Activated naive CD4-positive, alpha-beta T cell (primary cell): Measurements from ENCODE around the gene JAK1.
"Not testable (repeated sequence)": the region's sequence is repeated elsewhere in the genome, so short reads cannot be mapped to it uniquely, and the experiment has no call there.

Experiments
- DNase-seq, 4 experiments: peaks; one replicate each; lab custom pipeline; 2025; lab: John Stamatoyannopoulos, UW

JAK1 gene

DNA sequence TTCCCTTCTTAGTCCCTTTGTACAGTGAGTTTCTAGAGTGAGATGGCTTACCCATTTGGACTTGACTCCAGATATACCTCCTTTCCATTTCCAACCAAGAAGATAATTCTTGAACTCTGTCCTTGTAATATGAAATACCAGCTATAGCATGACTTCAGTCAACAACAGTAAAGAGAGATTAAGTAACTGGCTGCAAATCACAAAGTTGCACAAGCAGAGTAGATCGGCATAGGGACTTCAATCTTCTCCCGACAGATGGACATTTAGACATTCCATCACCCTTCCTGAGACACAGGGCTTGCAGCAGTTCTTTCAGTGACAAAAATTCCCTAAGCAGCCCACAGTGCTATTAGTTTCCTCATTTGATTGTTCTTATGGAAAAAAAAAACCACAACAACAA, 44.6 kb downstream of the JAK1 start:
- DNase-seq = no peak

DNA sequence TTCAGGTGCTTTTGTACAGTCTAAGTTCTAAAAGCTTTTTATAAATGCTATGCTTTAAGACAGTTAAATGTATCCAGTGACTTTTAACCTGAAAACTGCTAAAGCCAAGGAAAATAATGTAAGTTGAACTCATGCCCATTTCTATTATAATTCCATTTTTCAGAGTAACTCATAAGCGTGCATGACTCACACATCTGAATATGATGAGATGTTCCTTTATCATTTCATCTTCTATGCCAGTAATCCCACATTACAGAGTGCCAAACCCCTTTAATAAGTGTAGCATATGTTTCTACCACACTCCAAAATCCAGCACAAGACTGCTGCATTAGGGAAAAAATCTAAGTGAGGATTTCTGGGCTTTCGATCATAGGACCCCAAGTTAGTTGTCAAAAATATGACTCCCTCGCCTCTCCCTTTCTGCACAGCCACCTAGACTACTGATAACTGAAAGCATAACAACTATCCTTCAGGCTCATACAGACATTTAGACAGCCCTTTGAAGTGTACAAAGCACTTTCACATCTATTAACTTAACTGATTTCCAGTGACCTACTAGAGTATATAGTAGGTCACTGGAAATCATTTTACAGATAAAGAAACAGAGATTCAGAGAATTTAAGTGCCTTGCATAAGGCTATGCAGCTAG, 45.3 kb downstream of the JAK1 start:
- DNase-seq = no peak

DNA sequence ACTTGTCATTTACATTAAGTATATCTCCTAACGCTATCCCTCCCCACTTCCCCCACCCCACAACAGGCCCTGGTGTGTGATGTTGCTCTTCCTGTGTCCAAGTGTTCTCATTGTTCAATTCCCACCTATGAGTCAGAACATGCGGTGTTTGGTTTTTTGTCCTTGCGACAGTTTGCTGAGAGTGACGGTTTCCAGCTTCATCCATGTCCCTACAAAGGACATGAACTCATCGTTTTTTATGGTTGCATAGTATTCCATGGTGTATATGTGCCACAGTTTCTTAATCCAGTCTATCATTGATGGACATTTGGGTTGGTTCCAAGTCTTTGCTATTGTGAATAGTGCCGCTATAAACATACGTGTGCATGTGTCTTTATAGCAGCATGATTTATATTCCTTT, 47.2 kb downstream of the JAK1 start:
- not testable (repeated sequence) for DNase-seq

DNA sequence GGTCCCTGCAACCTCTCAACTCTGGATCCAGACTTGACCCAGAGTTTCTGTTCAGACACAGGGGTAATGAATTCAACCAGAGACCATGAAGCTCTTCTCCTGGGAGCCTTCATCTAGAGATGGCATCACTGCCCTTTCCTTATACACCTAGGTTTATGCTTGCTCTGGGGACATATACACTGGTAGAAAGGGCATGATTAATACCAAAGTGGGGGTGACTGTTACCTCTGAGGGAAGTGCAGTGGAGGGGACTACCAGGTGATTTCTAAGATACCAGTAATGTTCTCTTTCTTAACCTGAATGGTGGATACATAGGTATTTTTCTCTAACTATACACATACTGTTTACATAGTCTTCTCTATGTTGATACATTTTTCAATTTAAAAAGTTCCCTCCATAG, 48.4 kb downstream of the JAK1 start:
- no peak for DNase-seq

DNA sequence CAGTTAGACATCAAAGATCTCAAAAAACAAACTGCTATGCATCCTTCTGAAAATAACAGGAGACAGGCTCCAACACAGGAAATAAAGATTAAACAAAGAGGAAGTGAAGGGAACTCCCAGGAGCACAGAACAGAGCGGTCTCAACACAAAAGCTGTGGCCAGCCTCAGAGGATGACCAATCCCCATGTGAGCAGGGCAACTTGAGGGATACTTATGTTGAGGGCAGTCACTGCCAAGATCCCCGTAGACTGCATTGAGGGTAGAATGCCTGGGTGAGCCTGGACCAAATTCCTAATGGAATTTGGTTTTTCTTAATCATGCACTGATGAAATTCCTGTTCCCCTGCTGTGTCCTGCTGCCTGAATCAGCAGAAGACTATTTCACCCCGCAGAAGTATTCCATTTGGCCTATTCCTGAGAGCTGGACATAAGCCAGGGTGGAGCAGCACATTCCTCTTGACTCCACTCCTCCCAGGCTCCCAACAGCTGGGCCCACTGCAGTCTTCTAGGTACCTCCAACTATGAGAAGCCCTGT, 49.0 kb downstream of the JAK1 start:
- no peak for DNase-seq

DNA sequence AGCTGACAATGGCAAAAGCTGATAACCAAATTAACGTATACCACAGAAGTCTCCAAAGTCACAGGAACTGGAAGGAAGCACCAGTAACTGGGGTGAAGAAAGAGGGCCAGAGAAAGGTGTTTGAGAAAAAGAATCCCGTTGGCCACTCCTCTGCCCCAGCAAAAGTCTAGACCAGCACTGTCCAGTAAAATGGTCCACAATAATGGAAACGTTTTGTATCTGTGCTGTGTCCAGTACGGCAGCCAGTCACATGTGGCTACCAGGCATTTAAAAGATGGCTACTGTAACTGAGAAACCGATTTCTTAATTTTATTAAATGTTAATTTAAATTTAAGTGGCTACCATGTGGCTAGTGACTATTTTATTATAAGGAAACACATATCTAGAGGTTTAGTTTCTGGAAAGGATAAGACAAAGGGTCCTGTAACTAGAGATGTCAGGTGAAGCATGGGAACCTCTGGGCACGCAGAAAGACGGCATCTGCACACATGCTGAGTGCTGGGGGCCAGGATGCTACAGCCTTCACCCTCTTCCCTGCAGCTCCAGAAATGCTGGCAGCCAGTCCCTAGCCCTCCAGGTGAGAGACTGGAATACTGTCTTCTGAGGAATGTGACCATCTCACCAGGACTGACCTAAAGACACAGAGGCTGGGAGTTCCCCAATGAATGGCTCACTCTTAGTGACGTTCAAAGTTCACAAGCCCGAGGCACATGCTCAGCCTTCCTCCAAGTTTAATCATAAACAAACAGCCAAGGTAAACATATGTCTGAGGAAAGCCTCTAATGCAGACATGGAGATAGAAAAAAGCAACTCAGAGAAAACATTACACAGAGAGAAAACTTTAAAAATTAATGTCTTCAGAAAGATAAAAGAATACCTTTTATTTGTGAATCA, 50.7 kb downstream of the JAK1 start:
- DNase-seq = no peak

DNA sequence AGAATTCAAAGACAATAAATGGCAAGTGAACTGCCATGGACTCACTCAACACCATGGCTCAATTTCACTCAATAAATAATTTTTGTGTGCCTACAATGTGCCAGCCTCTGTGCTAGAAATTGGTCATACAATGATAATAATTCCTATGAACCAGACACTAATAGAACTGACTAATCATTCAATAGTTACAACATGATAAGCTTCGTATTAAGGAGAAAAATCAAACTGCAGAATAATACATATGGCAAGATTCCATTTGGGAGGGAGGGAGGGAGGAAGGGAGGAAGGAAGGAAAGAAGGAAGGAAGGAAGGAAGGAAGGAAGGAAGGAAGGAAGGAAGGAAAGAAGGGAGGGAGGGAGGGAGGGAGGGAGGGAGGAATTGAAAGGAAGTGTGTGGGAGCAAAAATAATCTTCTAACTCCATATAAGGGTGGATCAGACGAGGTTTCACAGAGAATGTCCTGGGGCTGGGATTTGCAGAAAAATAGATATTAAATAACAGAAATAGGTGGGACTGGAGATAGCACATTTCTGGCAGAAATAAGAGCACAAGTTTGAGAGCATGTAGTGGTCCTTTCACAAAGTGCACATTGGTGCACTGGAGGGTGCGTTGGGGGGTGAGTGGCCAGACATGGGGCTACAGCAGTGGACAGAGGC, 52.9 kb downstream of the JAK1 start:
- no peak for DNase-seq

DNA sequence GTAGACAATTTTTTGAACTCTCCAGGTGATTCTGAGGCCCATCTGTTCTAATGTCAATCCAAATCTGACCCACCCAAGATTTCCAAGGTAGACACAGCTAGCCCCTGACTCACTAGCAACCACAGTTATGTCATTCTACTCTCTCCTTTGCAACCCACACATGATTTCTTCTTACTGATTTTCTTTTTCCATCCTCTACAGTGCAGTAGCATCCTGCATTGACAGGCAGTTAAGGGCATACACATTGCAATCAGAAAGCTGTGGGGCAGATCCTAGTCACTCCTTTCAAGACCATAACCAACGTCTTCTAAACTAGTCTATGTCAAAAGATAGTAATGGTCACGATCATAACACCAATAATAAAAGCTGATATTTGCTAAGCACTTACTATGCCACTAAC, 54.2 kb downstream of the JAK1 start:
- DNase-seq = no peak

DNA sequence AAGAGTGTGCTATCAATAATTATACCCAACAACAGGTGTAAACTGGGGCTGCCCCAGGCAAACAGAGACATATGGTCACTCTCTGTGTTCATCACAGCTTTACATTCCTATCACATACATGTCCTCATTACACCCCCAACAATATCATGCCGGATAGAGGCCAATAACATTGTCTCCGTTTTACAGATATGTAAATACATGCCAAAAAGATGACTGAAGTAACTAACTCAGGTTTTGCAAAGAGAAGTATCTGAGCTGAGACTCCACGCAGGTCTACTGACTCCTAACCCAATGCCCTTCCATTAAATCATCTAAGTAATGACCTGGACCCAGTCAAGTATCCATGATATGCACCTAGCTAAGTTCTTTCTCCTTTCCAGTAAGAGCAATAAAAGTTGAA, 55.0 kb downstream of the JAK1 start:
- no peak for DNase-seq

DNA sequence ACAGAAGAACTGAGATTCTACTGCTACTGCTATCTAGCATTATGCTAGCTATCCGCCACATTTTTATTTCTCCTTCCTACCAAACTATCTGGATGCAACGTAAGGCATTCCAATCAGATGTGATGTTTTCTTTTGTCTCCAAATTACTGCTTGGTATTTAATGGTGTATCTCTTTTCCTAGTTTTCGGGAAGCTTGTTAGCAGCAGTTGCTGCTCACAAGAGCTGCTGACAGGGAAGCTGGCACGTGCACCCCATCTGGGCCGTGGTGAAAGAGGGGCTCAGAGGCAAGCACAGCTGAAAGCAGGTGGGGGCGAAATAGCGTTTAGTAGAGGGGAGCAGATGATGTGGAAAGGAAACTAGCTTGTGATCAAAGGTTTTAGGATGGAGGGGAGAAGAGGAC, 57.3 kb downstream of the JAK1 start:
- DNase-seq = no peak

DNA sequence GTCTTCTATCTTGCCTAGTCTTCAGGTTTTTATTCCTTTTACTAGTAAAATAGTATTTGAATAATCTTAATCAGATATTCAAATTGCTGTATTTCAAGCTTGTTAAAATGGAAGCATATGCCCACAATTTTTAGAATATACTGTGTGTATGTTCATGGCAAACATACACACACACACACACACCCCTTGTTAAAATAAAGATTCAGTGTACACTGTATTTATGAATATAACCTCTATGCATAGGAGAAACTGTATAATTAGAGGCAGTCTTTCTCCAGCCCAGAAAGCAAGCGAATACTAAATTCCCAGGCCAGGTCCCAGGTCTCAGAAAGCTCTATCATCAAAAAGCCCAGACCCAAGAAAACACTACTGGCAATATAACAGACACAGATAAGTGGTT, 57.8 kb downstream of the JAK1 start:
- no peak for DNase-seq

DNA sequence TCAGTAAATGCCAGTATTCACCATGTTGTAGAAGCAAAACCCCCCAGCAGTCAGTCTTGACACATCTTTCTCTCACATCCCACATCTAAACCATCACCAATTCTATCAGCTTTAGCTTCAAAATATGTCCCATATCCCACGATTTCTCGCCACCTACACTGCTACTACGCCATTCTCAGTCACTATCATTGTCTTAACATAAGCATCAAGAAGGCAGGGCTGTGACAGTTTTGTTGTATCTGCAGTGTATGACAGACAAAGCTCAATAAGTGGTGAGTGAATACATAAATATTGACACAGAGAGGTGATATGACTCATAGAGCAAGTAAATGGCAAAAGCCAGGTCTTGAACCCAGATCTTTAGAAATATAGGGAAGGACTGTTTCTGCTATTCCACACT, 59.9 kb downstream of the JAK1 start:
- no peak for DNase-seq

DNA sequence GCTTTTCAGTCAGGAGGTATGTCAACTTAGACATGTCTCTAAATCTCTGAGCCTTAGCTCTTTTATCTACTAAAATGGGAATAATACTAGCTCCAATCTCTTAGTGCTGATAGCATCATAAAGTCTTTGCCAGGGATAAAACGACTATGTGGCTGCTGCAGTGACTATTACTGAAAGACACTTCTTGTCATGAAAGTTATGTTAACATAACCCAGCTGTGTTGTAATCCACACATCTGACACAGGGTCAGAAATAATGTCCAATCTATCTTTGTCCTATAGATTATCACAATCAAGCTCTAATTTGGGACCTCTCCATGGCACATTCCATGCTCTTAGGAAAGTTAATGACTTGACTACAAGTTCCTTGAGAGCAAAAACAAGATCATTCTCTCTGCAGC, 62.8 kb downstream of the JAK1 start:
- no peak for DNase-seq

DNA sequence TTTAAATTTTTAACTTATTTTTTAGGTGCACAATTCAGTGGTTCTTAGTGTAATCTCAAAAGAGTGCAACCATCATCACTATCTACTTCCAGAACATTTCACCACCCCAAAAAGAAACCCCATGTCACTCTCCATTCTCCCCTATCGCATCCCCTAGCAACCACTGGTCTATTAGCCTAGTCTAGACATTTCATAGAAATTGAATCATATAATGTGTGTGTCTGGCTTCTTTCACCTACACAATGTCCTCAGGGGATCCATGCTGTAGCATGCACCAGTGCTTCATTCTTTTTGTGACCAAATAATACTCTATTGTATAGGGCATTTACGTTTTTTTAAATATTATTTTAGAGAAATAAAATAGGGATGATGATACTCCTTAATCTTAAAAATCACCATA, 64.7 kb downstream of the JAK1 start:
- DNase-seq = no peak

DNA sequence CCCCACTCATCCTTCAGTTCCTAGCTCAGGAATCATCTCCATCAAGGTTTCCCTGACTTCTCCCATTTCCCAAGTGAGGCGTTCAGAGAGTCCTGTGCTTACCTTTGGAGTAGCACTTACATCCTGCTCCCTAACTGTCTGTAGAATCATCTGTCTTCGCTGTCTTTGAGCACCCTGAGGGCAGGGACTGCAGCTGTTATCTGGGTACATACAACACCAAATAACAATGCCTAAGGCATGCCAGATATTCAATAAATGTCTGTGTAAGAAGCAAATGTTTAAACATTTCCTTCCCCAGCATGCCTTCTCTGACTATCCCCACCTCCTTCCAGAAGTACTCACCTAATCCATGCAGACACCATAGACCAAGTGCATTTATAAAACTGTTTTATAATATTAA, 65.4 kb downstream of the JAK1 start:
- DNase-seq = no peak

DNA sequence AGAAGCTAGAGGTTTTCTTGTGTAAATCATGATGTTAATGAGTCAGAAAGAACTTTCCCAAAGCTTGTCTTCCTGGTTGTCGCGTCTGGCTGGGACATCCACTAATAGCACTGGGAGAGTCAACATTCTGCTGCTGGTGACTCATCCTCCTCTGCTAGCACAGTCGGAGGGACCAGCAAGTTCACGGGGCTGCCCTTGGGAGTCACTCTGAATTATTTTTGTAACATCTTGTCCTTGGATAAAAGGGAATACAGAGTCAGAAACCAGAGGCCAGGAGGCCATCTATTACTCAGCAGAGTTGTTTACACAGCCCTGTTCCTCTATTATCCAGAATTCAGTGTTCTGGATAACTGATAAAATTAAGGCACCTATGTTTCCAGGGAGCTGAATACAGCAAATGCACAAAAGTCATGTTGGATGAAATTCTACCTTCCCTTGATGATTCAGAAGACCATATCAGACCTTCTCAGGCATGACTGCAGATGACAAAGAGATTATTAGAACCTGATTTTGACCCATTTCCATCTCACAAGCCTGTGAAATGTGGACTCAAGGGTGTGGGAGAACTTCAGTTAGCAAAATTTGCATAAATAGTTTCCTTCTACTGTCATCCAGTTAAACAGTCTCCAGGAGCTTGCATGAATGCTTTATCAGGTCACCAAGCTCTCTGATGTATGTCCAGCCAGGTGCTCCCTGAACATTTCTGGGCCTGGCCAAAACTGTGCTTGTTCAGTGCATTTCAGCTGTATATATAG, 68.1 kb downstream of the JAK1 start:
- DNase-seq = no peak

DNA sequence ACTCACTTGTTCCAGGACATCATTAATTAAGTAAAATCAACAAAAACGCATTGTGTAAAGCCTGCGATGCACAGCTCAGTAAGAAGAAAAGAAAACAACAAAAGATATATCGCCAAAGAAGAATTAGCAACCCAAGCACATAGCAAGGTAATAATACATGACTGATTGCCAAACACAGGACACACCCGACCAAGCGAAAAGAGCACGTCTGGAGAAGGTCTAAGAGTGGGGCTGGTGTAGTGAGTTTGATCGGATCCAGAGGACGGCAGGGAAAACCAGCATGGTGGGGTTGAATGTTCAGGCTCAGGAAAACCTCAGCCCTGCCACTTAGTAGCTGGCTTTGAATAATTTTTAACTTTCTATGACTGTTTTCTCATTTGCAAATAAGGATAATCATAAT, 69.8 kb downstream of the JAK1 start:
- DNase-seq = no peak

DNA sequence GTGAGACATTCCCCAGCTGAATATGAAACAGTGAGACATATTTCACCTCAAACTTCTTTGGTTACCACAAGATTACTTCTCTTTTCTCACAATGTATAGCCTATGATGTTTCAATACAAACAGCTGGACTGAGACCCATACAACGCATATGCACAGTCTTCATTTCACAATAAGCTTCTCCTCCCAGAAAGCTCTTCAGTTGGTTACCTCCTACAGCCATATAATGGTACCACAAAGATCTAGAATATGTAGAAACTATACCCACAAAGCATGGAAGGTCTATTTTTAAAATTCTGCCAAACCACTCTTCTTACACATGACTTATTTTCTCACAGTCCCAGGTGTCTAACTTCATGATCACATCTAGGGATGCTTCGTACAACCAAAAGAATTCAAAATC, 70.8 kb downstream of the JAK1 start:
- DNase-seq = no peak

DNA sequence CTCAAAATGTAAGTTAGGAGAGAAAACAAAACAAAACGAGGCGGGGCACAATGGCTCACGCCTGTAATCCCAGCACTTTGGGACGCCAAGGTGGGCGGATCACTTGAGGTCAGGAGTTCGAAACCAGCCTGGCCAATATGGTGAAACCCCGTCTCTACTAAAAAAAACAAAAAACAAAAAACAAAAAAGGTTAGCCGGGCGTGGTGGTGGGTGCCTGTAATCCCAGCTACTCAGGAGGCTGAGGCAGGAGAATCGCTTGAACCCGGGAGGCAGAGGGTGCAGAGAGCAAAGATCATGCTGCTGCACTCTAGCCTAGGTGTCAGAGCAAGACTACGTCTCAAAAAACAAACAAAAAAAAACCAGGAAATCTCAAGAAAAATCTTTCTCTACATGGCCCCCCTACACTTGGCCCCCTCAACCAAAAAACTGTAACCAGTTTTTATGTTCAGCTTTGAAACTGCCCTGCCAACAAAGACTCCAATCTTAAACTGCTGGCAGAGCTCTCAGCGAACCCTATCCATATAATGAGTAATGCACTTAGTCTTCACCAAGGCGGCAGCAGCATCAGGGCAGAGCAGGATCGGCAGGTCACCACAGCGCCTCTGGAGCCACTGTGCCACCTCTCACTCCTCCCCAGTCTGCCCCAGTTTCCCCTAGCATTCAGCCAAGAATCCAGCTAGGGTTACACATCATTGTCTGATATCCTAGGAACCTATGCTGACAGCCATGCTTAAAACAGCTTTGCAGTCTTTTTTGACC, 71.7 kb downstream of the JAK1 start:
- no peak for DNase-seq

DNA sequence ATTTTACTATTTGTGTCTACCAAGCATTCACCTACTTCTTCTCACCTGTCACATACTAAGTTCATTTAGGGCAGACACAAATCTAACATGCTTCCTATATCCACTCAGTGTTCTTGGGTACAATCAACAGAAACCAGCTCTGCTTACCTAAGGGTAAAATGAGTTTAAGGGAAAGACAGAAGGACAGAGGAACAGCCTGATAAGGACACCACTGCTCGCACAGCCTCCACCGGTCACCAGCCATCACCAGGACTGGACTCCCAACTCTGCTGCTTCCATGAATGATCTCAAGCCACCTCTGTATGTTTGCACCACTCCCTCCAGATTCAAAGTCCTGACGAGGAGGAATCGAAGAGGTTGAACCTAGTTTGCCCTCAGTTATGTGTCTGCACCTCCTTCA, 72.4 kb downstream of the JAK1 start:
- no peak for DNase-seq
